Tibial nerve (tissue), 3 donors: ENCODE results near the gene CHRM4.

Source experiments
- POLR2A ChIP-seq, 2 donors: fragments of 450-650 bp; IDR thresholded peaks; one replicate each; pipeline ENCODE4 v1.6.1; 2017; ENCODE audit warnings: antibody characterized with exemption in 2 of 2, mild to moderate bottlenecking in 2 of 2, moderate library complexity in 2 of 2
- TF ChIP-seq, protein P1 (sequence below), 5 experiments: fragments of 200-600 bp in 3 of 5; fragments of 450-650 bp in 2 of 5; sonication (generic) in 3 of 5; IDR thresholded peaks; one replicate each; pipeline ENCODE4 v1.5.1; 2016 to 2019; ENCODE audit warnings: antibody characterized with exemption in 5 of 5, mild to moderate bottlenecking in 3 of 5, moderate library complexity in 2 of 5

DNA sequence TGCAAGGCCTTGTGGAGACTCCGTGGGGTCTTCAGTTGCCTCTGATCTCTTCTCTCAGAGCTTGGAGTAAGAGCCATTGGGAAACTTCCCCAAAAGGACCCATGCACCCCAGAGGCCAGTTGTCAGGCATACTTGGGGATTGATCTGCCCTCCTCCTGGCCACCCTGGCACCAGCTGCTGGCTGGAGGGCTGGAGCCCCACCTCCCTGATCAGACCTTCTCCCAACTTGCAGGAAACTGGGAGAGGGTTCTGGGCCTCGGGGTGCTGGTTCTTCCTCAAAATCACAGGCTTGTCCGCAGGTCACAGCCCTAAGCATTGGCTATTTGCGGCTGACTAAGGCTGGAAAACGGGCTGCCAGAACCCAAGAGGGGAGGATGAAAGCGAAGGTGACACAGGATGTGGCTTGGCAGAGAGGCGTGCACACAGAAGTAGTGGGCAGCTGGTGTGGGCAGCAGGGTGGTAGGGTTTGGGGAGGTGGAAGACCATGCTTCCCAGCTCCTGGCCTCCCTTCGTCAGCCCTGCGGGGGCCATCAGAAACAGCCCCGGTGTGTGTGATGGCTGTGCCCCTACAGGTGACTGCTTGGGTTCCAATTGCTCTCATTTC, 45.6 kb downstream of the CHRM4 start:
- TF ChIP-seq, protein P1, sequence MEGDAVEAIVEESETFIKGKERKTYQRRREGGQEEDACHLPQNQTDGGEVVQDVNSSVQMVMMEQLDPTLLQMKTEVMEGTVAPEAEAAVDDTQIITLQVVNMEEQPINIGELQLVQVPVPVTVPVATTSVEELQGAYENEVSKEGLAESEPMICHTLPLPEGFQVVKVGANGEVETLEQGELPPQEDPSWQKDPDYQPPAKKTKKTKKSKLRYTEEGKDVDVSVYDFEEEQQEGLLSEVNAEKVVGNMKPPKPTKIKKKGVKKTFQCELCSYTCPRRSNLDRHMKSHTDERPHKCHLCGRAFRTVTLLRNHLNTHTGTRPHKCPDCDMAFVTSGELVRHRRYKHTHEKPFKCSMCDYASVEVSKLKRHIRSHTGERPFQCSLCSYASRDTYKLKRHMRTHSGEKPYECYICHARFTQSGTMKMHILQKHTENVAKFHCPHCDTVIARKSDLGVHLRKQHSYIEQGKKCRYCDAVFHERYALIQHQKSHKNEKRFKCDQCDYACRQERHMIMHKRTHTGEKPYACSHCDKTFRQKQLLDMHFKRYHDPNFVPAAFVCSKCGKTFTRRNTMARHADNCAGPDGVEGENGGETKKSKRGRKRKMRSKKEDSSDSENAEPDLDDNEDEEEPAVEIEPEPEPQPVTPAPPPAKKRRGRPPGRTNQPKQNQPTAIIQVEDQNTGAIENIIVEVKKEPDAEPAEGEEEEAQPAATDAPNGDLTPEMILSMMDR (IDR thresholded peaks at IDR 0.05), result no peak
- no peak for TF ChIP-seq POLR2A (IDR thresholded peaks at IDR 0.05)
